Mesenchymal stem cell (in vitro differentiated cells and primary cell): ENCODE measurements around the gene KIF26A.

Experiments
- DNase-seq: peaks from one replicate; pipeline ENCODE4 v3.0.0-alpha.2; 2013
- H2AFZ ChIP-seq: one replicate; pipeline ENCODE4 v1.6.1; 2013; ENCODE audit warnings: low read depth, mild to moderate bottlenecking, control low read depth, inconsistent platforms, low read length, moderate library complexity
- H2AK5ac ChIP-seq: 2 replicates; pipeline ENCODE4 v1.6.1; 2013; ENCODE audit warnings: low read length, moderate library complexity, mild to moderate bottlenecking, inconsistent platforms; ENCODE audit not compliant: severe bottlenecking
- H2BK120ac ChIP-seq: one replicate; pipeline ENCODE4 v1.6.1; 2013; ENCODE audit warnings: low read depth, mild to moderate bottlenecking, inconsistent platforms, low read length, moderate library complexity
- H2BK12ac ChIP-seq, 2 experiments: one replicate each; pipeline ENCODE4 v1.6.1; 2013; ENCODE audit warnings: inconsistent platforms in 2 of 2, low read length in 2 of 2, mild to moderate bottlenecking in 2 of 2, moderate library complexity in 2 of 2, control low read depth in 1 of 2
- H2BK15ac ChIP-seq: one replicate; pipeline ENCODE4 v1.6.1; 2013; ENCODE audit warnings: mild to moderate bottlenecking, low read depth, inconsistent platforms; ENCODE audit not compliant: poor library complexity, severe bottlenecking
- H2BK5ac ChIP-seq: 2 replicates; pipeline ENCODE4 v1.6.1; 2013; ENCODE audit warnings: low read depth, mild to moderate bottlenecking, low read length, control low read depth, inconsistent platforms; ENCODE audit not compliant: poor library complexity, severe bottlenecking
- H3K14ac ChIP-seq, 2 experiments: one replicate each; pipeline ENCODE4 v1.6.1; 2013; ENCODE audit warnings: inconsistent platforms in 2 of 2, low read length in 2 of 2, control low read depth in 1 of 2, mild to moderate bottlenecking in 1 of 2, moderate library complexity in 1 of 2
- H3K18ac ChIP-seq, 2 experiments: one replicate each; pipeline ENCODE4 v1.6.1; 2013; ENCODE audit warnings: inconsistent platforms in 2 of 2, low read length in 2 of 2, control low read depth in 1 of 2, low read depth in 1 of 2, mild to moderate bottlenecking in 1 of 2
- H3K23ac ChIP-seq, 2 experiments: one replicate each; pipeline ENCODE4 v1.6.1; 2013; ENCODE audit warnings: inconsistent platforms in 2 of 2, low read length in 2 of 2, mild to moderate bottlenecking in 2 of 2, moderate library complexity in 2 of 2, control low read depth in 1 of 2
- H3K27ac ChIP-seq: 2 replicates; pipeline ENCODE4 v1.5.1; 2013; ENCODE audit warnings: mild to moderate bottlenecking, moderate library complexity, low read length, control low read depth, inconsistent platforms; ENCODE audit not compliant: poor library complexity, severe bottlenecking
- H3K27me3 ChIP-seq, 2 experiments: 2 replicates each; pipeline versions ENCODE4 v1.6.1 to v1.7.0; 2013; ENCODE audit warnings: low read length in 2 of 2, mild to moderate bottlenecking in 2 of 2, moderate library complexity in 2 of 2, control low read depth in 1 of 2, inconsistent platforms in 1 of 2; ENCODE audit not compliant: control insufficient read depth in 1 of 2, insufficient read depth in 1 of 2
- H3K36me3 ChIP-seq, 2 experiments: 2 replicates each; pipeline versions ENCODE4 v1.6.1 to v1.7.0; 2013; ENCODE audit warnings: low read length in 2 of 2, control low read depth in 1 of 2, inconsistent platforms in 1 of 2, low read depth in 1 of 2, mild to moderate bottlenecking in 1 of 2; ENCODE audit not compliant: insufficient read depth in 2 of 2, control insufficient read depth in 1 of 2
- H3K4ac ChIP-seq, 2 experiments: one replicate each; pipeline ENCODE4 v1.6.1; 2013; ENCODE audit warnings: inconsistent platforms in 2 of 2, low read length in 2 of 2, mild to moderate bottlenecking in 2 of 2, moderate library complexity in 2 of 2, control low read depth in 1 of 2, low read depth in 1 of 2
- H3K4me1 ChIP-seq: 2 replicates; pipeline ENCODE4 v1.6.1; 2013; ENCODE audit warnings: low read depth, low read length, control low read depth; ENCODE audit not compliant: control insufficient read depth, insufficient read depth
- H3K4me2 ChIP-seq: 2 replicates; pipeline ENCODE4 v1.6.1; 2013; ENCODE audit warnings: low read length, mild to moderate bottlenecking, inconsistent platforms; ENCODE audit not compliant: poor library complexity, severe bottlenecking
- H3K4me3 ChIP-seq, 2 experiments: 2 replicates each; pipeline versions ENCODE4 v1.5.1 to v1.7.0; 2013; ENCODE audit warnings: low read length in 2 of 2, mild to moderate bottlenecking in 2 of 2, control low read depth in 1 of 2, low read depth in 1 of 2; ENCODE audit not compliant: insufficient read depth in 1 of 2
- H3K79me1 ChIP-seq: replicated peaks from 2 replicates; pipeline ENCODE4 v1.6.1; 2013; ENCODE audit warnings: mild to moderate bottlenecking, control low read depth, low read length, inconsistent platforms; ENCODE audit not compliant: poor library complexity, severe bottlenecking
- H3K9ac ChIP-seq: 2 replicates; pipeline ENCODE4 v1.7.0; 2013; ENCODE audit warnings: mild to moderate bottlenecking, low read length, moderate library complexity
- H3K9me3 ChIP-seq: 2 replicates; pipeline ENCODE4 v1.7.0; 2013; ENCODE audit warnings: mild to moderate bottlenecking, low read length; ENCODE audit not compliant: control insufficient read depth
- H4K8ac ChIP-seq: one replicate; pipeline ENCODE4 v1.6.1; 2013; ENCODE audit warnings: inconsistent platforms, mild to moderate bottlenecking, low read length, moderate library complexity
- H4K91ac ChIP-seq: one replicate; pipeline ENCODE4 v1.6.1; 2013; ENCODE audit warnings: mild to moderate bottlenecking, low read length, inconsistent platforms
- WGBS: methylation state at CpG from one replicate; pipeline ENCODE4 v1.1.7; 2013; ENCODE audit warnings: mixed read lengths; 5-methylcytosine and 5-hydroxymethylcytosine counted together

The KIF26A gene

GRCh38 chr14:104150136-104151025, 12.0 kb downstream of the KIF26A start:
- H3K36me3 ChIP-seq = no peaks in the 10 kb centered on the region
- H4K8ac ChIP-seq = peak overlapping the region; percentile 90
- H3K18ac ChIP-seq = peak overlapping the region; percentile 95 to 96
- H3K79me1 ChIP-seq = no peaks in the 10 kb centered on the region
- no peak overlapping the region for H2BK5ac ChIP-seq
- H3K14ac ChIP-seq = peak overlapping the region; percentile 78 to 97
- DNase-seq = peak; percentile 91
- no peak overlapping the region for H2AFZ ChIP-seq
- no peak overlapping the region for H3K4me3 ChIP-seq
- H3K4me1 ChIP-seq = peaks cover 29% of the 10 kb centered on the region
- peak overlapping the region; percentile 96 for H4K91ac ChIP-seq
- H3K23ac ChIP-seq = peak overlapping the region in 1 of 2 experiments; percentile 27
- no peak overlapping the region for H3K27ac ChIP-seq
- peak overlapping the region; percentile 46 for H2AK5ac ChIP-seq
- no peak overlapping the region for H3K9ac ChIP-seq
- H3K4me2 ChIP-seq = peak overlapping the region; percentile 26
- WGBS = 38% methylated on average over 19 of the region's 19 CpGs
- peak overlapping the region; percentile 91 to 95 for H2BK12ac ChIP-seq
- H3K9me3 ChIP-seq = no peaks in the 10 kb centered on the region
- H3K27me3 ChIP-seq = peaks cover 8 to 13% of the 10 kb centered on the region in 2 experiments
- peak overlapping the region; percentile 14 to 57 for H3K4ac ChIP-seq
- H2BK120ac ChIP-seq = peak overlapping the region; percentile 97
- H2BK15ac ChIP-seq = peak overlapping the region; percentile 99

GRCh38 chr14:104151026-104151381, 12.6 kb downstream of the KIF26A start:
- H3K4me2 ChIP-seq = no peak overlapping the region
- 67% methylated on average over 5 of the region's 5 CpGs for WGBS
- H4K91ac ChIP-seq = peak overlapping the region; percentile 96
- H3K4ac ChIP-seq = peak overlapping the region; percentile 14 to 57
- no peak overlapping the region for H3K9ac ChIP-seq
- H2BK120ac ChIP-seq = peak overlapping the region; percentile 67
- no peak overlapping the region for H2AFZ ChIP-seq
- no peak overlapping the region for H3K27ac ChIP-seq
- no peak overlapping the region for H3K4me3 ChIP-seq
- H3K18ac ChIP-seq = peak overlapping the region; percentile 95 to 96
- H3K23ac ChIP-seq = peak overlapping the region in 1 of 2 experiments; percentile 27
- H3K9me3 ChIP-seq = no peaks in the 10 kb centered on the region
- H3K79me1 ChIP-seq = no peaks in the 10 kb centered on the region
- H3K27me3 ChIP-seq = peaks cover 8 to 11% of the 10 kb centered on the region in 2 experiments
- H2BK5ac ChIP-seq = no peak overlapping the region
- peaks cover 29% of the 10 kb centered on the region for H3K4me1 ChIP-seq
- no peaks in the 10 kb centered on the region for H3K36me3 ChIP-seq
- no peak for DNase-seq
- H4K8ac ChIP-seq = peak overlapping the region; percentile 90
- peak overlapping the region; percentile 78 to 97 for H3K14ac ChIP-seq
- H2BK12ac ChIP-seq = peak overlapping the region; percentile 91 to 95
- H2BK15ac ChIP-seq = peak overlapping the region; percentile 99
- H2AK5ac ChIP-seq = peak overlapping the region; percentile 46

GRCh38 chr14:104151566-104152245, 13.3 kb downstream of the KIF26A start:
- H3K4ac ChIP-seq = peak overlapping the region in 1 of 2 experiments; percentile 59
- H3K14ac ChIP-seq = no peak overlapping the region
- no peak overlapping the region for H2AK5ac ChIP-seq
- DNase-seq = no peak
- H2BK5ac ChIP-seq = no peak overlapping the region
- H2BK120ac ChIP-seq = peak overlapping the region; percentile 67
- H4K91ac ChIP-seq = peak overlapping the region; percentile 39
- H2BK15ac ChIP-seq = peak overlapping the region; percentile 16
- H3K36me3 ChIP-seq = no peaks in the 10 kb centered on the region
- no peaks in the 10 kb centered on the region for H3K9me3 ChIP-seq
- H3K4me2 ChIP-seq = no peak overlapping the region
- H3K27me3 ChIP-seq = peaks cover 8 to 11% of the 10 kb centered on the region in 2 experiments
- H3K4me3 ChIP-seq = no peak overlapping the region
- H3K23ac ChIP-seq = no peak overlapping the region
- no peak overlapping the region for H2AFZ ChIP-seq
- no peak overlapping the region for H3K27ac ChIP-seq
- peak overlapping the region; percentile 55 for H4K8ac ChIP-seq
- no peak overlapping the region for H3K9ac ChIP-seq
- no peaks in the 10 kb centered on the region for H3K79me1 ChIP-seq
- H3K4me1 ChIP-seq = peaks cover 29% of the 10 kb centered on the region
- H2BK12ac ChIP-seq = peak overlapping the region; percentile 51 to 95
- peak overlapping the region; percentile 37 to 65 for H3K18ac ChIP-seq
- 92% methylated on average over 34 of the region's 34 CpGs for WGBS

GRCh38 chr14:104152246-104152575, 13.8 kb downstream of the KIF26A start:
- Histone ChIP-seq H3K36me3 (no peaks in the 10 kb centered on the region), H3K18ac (peak overlapping the region in 1 of 2 experiments; percentile 65), H3K27ac (no peak overlapping the region), H4K91ac (peak overlapping the region; percentile 59), H3K4me1 (peaks cover 29% of the 10 kb centered on the region), H3K4me3 (no peak overlapping the region), H2BK120ac (no peak overlapping the region), H3K4me2 (no peak overlapping the region), H3K9me3 (no peaks in the 10 kb centered on the region), H3K9ac (no peak overlapping the region), H2AK5ac (no peak overlapping the region), H3K27me3 (peaks cover 8 to 11% of the 10 kb centered on the region in 2 experiments), H2AFZ (no peak overlapping the region), H2BK5ac (no peak overlapping the region), H3K79me1 (no peaks in the 10 kb centered on the region), H2BK15ac (peak overlapping the region; percentile 84), H3K4ac (peak overlapping the region in 1 of 2 experiments; percentile 59), H3K23ac (no peak overlapping the region), H4K8ac (peak overlapping the region; percentile 24), H2BK12ac (peak overlapping the region in 1 of 2 experiments; percentile 51), H3K14ac (no peak overlapping the region)
- 91% methylated on average over 14 of the region's 14 CpGs for WGBS
- no peak for DNase-seq
